ENCODE data around the gene TNXB. TPM values are rescaled to one million over a fixed set of nuclear protein-coding genes. Genes with fewer than 3 reads are reported as not detected.

TNXB gene
- total RNA-seq, 1 donor from 2014 or later = 207 TPM

- no peak overlapping the region for H3K27ac ChIP-seq
- no peak for DNase-seq (ENCODE audit: extremely low spot score in 2 of 2)
- TF ChIP-seq POLR2AphosphoS5 (IDR thresholded peaks at IDR 0.05; ENCODE audit: insufficient read depth in 1 of 2, low read depth in 1 of 2) (no peak), POLR2A (IDR thresholded peaks at IDR 0.05) (no peak)
- TF ChIP-seq, protein P1, sequence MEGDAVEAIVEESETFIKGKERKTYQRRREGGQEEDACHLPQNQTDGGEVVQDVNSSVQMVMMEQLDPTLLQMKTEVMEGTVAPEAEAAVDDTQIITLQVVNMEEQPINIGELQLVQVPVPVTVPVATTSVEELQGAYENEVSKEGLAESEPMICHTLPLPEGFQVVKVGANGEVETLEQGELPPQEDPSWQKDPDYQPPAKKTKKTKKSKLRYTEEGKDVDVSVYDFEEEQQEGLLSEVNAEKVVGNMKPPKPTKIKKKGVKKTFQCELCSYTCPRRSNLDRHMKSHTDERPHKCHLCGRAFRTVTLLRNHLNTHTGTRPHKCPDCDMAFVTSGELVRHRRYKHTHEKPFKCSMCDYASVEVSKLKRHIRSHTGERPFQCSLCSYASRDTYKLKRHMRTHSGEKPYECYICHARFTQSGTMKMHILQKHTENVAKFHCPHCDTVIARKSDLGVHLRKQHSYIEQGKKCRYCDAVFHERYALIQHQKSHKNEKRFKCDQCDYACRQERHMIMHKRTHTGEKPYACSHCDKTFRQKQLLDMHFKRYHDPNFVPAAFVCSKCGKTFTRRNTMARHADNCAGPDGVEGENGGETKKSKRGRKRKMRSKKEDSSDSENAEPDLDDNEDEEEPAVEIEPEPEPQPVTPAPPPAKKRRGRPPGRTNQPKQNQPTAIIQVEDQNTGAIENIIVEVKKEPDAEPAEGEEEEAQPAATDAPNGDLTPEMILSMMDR (IDR thresholded peaks at IDR 0.05) = no peak
- H3K36me3 ChIP-seq = peaks cover 0 to 51% of the 10 kb centered on the region in 2 donors
- no peak overlapping the region for H3K4me3 ChIP-seq
- peaks cover 38% of the 10 kb centered on the region for H3K4me1 ChIP-seq
- intact Hi-C loops (cut with DNase I) = loop anchor here (5.0 kb wide), 2 partner anchors 36 to 81 kb away; partner anchors contain the start of genes PPT2 and PRRT1
- H3K27me3 ChIP-seq = no peaks in the 10 kb centered on the region
- H3K9me3 ChIP-seq = no peaks in the 10 kb centered on the region
Measured at GRCh38 chr6:32116674-32117073, 7.5 kb upstream of the TNXB start.

DNA sequence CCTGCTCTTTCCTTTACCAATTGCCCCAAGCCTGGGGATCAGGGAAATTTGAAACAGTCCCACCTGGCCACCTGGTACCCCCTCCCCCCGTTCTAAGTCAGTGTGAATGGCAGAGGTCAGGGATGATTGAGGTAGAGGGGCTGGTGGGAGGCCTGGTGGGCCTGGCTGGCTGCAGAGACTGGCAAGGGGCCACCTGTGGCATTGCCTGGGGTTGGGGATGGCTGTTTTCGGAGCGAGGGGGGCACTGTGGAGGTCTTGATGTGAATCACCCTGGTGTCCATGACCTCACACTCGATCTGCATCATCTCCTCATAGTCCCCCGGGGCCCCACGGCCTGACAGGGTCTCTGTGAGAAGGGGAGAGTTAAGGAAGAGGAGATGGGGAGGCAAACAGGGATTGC lies 6.5 kb upstream of the TNXB start:
- intact Hi-C loops (cut with DNase I) = loop anchor here (5.0 kb wide), 2 partner anchors 37 to 82 kb away; partner anchors contain the start of genes PPT2 and PRRT1
- TF ChIP-seq POLR2A (IDR thresholded peaks at IDR 0.05) = no peak
- TF ChIP-seq POLR2AphosphoS5 (IDR thresholded peaks at IDR 0.05; ENCODE audit: insufficient read depth in 1 of 2, low read depth in 1 of 2) = no peak
- TF ChIP-seq, protein P1 (IDR thresholded peaks at IDR 0.05) = no peak
- peaks cover 49% of the 10 kb centered on the region for H3K4me1 ChIP-seq

DNA sequence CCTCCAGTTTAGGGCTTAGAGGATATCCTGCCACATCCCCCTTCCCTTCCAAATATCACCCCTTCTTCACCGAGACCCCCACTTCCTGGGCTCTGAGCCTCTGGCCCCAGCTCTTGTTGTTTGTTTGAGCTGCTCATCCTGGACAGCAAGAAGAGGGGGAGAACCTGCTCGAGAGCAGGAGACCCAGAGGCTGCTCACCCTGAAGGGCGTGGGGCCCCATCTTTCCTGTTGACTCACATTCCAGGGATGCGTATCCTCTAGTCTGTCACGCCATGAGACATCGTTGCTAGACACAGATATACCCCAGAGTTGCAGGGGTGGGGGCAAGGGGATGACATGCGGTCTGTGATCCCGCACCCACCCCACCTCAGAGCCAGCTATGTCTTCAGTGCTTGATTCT lies 5.7 kb upstream of the TNXB start:
- H3K27ac ChIP-seq = peak overlapping the region; percentile 94
- no peak overlapping the region for H3K4me3 ChIP-seq
- TF ChIP-seq POLR2AphosphoS5 (IDR thresholded peaks at IDR 0.05; ENCODE audit: insufficient read depth in 1 of 2, low read depth in 1 of 2) (no peak), POLR2A (IDR thresholded peaks at IDR 0.05) (no peak)
- TF ChIP-seq, protein P1 (IDR thresholded peaks at IDR 0.05) = no peak
- H3K4me1 ChIP-seq = peaks cover 57% of the 10 kb centered on the region
- no peaks in the 10 kb centered on the region for H3K27me3 ChIP-seq
- intact Hi-C loops (cut with DNase I) = loop anchor here (5.0 kb wide), 2 partner anchors 38 to 83 kb away; partner anchors contain the start of genes PPT2 and PRRT1
- peaks cover 0 to 32% of the 10 kb centered on the region in 2 donors for H3K36me3 ChIP-seq
- peak in 1 of 2 donors; percentile 88 for DNase-seq (ENCODE audit: extremely low spot score in 2 of 2)
- no peaks in the 10 kb centered on the region for H3K9me3 ChIP-seq

More for the DNA sequence above, 6.5 kb upstream of the TNXB start:
- Histone ChIP-seq H3K27me3 (no peaks in the 10 kb centered on the region), H3K36me3 (peaks cover 0 to 41% of the 10 kb centered on the region in 2 donors), H3K9me3 (no peaks in the 10 kb centered on the region), H3K4me3 (no peak overlapping the region), H3K27ac (peak overlapping the region; percentile 94)
- DNase-seq (ENCODE audit: extremely low spot score in 2 of 2) = no peak

- Histone ChIP-seq H3K4me1 (peaks cover 63% of the 10 kb centered on the region), H3K9me3 (no peaks in the 10 kb centered on the region), H3K36me3 (peaks cover 0 to 25% of the 10 kb centered on the region in 2 donors), H3K27me3 (no peaks in the 10 kb centered on the region), H3K27ac (peak overlapping the region; percentile 94), H3K4me3 (no peak overlapping the region)
- intact Hi-C loops (cut with DNase I) = no loop called here
- TF ChIP-seq POLR2A (IDR thresholded peaks at IDR 0.05) = no peak
- peak; percentile 81 to 89 for TF ChIP-seq POLR2AphosphoS5 (IDR thresholded peaks at IDR 0.05; ENCODE audit: insufficient read depth in 1 of 2, low read depth in 1 of 2)
- TF ChIP-seq, protein P1 (IDR thresholded peaks at IDR 0.05) = peak; percentile 8 to 41 (median 18)
- peak in 1 of 2 donors; percentile 99 for DNase-seq (ENCODE audit: extremely low spot score in 2 of 2)
Measured at GRCh38 chr6:32113386-32114352, 4.5 kb upstream of the TNXB start.
